GM18505 (cell line): ENCODE data around the gene ZNF827.
A peak's percentile ranks its signal among the peaks of the same experiment; 100 is the strongest.

Source experiments
- ATAC-seq: cut with Tn5 transposase; IDR thresholded peaks from one replicate; pipeline ENCODE4 v1.9.1; 2021; ENCODE audit not compliant: unreplicated experiment
- POLR2A ChIP-seq: IDR thresholded peaks from 4 replicates; pipeline ENCODE4 v1.6.1; 2011; ENCODE audit warnings: borderline replicate concordance; ENCODE audit not compliant: insufficient read depth, insufficient read length; ENCODE audit errors: extremely low read depth

The ZNF827 gene

GRCh38 chr4:145788755-145789154 is 149.9 kb downstream of the ZNF827 start:
- ATAC-seq = no peak
- TF ChIP-seq POLR2A = no peak

- no peak for TF ChIP-seq POLR2A
- no peak for ATAC-seq
These were observed 151.8 kb downstream of the ZNF827 start for GRCh38 chr4:145786830-145787229.

DNA sequence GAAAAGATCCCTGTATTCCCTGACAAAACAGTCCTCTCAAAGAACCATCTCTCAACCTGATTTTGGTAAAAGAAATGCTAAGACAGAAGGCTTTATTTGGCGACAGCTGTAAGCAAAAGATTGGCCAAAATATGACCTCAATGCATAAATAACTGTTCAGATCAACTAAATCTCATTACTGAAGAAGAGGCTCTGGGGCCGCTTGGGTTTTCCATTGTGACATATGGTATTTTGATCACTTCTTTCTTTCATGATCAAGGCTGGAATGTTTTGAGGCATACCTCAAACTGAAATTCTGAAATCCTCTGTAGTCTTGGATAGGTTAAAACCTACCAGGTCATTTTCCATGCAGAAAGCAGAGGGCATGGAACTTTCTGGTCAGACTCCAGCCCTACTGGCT is 152.4 kb downstream of the ZNF827 start:
- no peak for ATAC-seq
- no peak for TF ChIP-seq POLR2A

DNA sequence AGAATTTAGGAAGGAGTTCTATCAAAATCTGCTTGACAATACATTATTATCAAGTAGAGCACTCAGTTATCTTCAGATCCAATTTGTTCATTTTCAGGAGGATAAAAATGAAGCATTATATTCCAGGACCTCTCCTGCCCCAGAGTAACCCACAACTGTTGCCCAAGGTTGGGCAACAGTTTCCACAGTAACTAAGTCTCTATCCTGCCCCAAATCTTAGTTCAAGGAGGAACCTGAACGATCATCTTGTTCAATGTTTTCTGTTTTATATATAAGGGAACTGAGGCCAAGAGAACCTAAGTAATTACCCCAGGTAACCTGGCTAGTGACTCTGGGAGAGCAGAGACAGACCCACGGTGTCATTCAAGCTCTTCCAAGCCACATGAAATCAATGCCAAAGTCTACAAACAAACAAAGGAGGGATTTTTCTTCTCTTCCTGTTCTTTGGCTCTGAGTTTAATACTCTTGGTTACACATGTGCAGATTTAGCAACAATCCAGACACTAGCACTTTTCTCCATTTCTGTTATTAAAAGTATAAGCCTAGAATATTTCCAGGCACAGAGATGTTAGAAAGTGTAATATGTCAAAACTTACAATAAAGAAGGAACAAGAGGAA is 153.1 kb downstream of the ZNF827 start:
- no peak for TF ChIP-seq POLR2A
- ATAC-seq = no peak

DNA sequence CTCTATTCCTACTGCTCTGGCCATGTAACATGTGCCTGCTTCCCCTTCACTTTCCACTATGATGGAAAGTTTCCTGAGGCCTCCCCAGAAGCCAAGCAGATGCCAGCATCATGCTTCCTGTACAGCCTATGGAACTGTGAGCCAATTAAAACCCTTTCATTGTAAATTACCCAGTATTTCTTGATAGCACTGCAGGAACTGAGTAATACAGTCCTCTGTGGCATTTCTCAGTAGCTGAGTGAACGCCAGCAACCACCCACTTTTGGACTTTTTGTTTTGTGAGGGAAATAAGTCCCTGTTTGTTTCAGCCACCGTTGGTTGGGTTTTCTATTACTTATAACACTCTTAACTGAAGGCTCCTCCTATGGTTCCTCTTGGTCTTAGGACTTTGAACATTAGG is 154.6 kb downstream of the ZNF827 start:
- TF ChIP-seq POLR2A = no peak
- ATAC-seq = no peak

GRCh38 chr4:145782756-145783155 is 155.9 kb downstream of the ZNF827 start:
- TF ChIP-seq POLR2A = no peak
- no peak for ATAC-seq

DNA sequence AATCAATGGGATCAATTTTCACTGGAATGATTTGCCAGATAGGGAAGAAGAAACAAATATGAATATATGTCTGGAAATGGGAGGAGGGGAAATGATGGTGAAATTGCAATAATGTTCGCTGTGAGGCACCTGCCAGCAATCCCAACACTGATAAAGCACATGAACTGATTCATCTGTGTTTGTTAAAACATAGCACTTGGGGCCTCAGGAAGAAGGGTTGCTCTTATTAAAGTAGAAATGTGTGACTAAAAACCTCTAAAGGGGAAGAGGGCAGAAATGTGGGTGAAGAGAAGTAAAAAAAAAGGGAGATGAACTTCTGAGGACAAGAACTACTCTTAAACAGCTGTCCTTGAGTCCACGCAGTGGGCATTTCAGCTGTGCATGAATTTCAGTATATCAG is 157.3 kb downstream of the ZNF827 start:
- ATAC-seq = no peak
- no peak for TF ChIP-seq POLR2A

- no peak for ATAC-seq
- no peak for TF ChIP-seq POLR2A
These were observed 159.3 kb downstream of the ZNF827 start for GRCh38 chr4:145779319-145779801.

DNA sequence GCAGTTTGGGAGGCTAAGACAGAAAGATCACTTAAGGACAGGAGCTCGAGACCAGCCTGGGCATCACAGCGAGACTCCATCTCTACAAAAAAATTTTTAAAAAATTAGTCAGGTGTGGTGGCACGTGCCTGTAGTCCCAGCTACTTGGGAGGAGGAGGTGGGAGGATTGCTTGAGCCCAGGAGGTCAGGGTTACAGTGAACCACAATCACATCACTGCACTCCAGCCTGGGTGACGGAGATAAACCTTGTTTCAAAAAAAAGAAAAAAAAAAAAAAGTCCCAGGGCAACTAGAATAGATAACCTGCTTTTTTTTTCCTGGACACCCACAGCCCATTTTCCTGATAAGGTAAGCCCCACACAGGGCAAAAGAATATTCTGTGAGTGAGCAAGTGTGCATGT is 162.4 kb downstream of the ZNF827 start:
- ATAC-seq = no peak
- no peak for TF ChIP-seq POLR2A

- ATAC-seq = no peak
- no peak for TF ChIP-seq POLR2A
These were observed 163.2 kb downstream of the ZNF827 start for GRCh38 chr4:145775406-145775805.

DNA sequence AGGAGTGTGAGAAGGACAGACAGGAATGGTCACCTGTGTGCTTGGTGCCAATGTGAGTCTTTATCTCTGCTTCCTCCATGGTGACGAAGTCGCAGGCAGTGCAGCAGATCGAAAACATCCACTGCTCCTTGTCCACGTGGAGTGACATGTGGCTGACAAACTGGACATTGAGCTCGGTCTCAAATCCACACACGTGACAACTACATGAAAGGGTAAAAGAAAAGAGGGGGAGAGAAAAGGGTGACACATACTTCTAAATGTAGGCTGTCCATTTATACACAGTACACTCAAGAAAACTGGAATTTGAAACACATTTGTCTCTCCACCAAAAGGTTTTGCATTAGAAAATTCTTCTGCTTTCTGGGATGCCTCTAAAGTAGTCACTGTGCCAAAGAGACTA is 164.2 kb downstream of the ZNF827 start:
- no peak for TF ChIP-seq POLR2A
- no peak for ATAC-seq

GRCh38 chr4:145773581-145774234 is 164.9 kb downstream of the ZNF827 start:
- ATAC-seq = peak; percentile 84
- no peak for TF ChIP-seq POLR2A

DNA sequence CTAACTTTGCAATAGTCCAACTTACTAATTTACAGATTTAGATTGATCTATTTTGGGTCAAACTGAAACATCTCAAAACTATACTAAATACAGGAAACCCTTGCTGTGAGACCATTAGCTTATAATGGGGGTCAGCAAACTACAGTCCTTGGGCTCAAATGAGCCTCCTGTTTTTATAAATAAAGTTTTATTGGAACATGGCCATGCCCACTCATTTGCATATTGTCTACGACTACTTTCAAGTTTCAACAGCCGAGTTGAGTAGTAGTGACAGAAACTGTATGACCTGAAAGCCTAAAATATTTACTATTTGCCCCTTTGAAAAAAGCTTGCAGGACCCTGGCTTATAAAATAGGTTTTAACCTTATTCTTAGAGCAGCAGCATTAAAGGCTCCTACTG is 166.3 kb downstream of the ZNF827 start:
- TF ChIP-seq POLR2A = no peak
- ATAC-seq = no peak

GRCh38 chr4:145770124-145770523 is 168.5 kb downstream of the ZNF827 start:
- ATAC-seq = no peak
- TF ChIP-seq POLR2A = no peak

- TF ChIP-seq POLR2A = no peak
- no peak for ATAC-seq
These were observed 169.1 kb downstream of the ZNF827 start for GRCh38 chr4:145769450-145770037.

- ATAC-seq = no peak
- TF ChIP-seq POLR2A = no peak
These were observed 172.3 kb downstream of the ZNF827 start for GRCh38 chr4:145766273-145766672.
